Trophoblast cell (in vitro differentiated cells and primary cell): Measurements from ENCODE around the gene NEGR1.

Source experiments
- DNase-seq, 2 donors: peaks; one replicate each; pipeline ENCODE4 v3.0.0-alpha.2; 2016
- H2AFZ ChIP-seq: 2 replicates; pipeline ENCODE4 v1.6.1; 2013; ENCODE audit warnings: low read length, moderate library complexity, mild to moderate bottlenecking; ENCODE audit not compliant: insufficient read depth, poor library complexity
- H2AK5ac ChIP-seq: 2 replicates; pipeline ENCODE4 v1.6.1; 2013; ENCODE audit warnings: mild to moderate bottlenecking, low read length
- H2BK120ac ChIP-seq: 2 replicates; pipeline ENCODE4 v1.6.1; 2013; ENCODE audit warnings: low read length, mild to moderate bottlenecking, moderate library complexity; ENCODE audit not compliant: insufficient read depth, poor library complexity
- H2BK12ac ChIP-seq: 2 replicates; pipeline ENCODE4 v1.6.1; 2013; ENCODE audit warnings: mild to moderate bottlenecking, low read length, moderate library complexity
- H2BK5ac ChIP-seq: 2 replicates; pipeline ENCODE4 v1.6.1; 2013; ENCODE audit warnings: low read length, low read depth, moderate library complexity, mild to moderate bottlenecking; ENCODE audit not compliant: poor library complexity
- H3K14ac ChIP-seq: 2 replicates; pipeline ENCODE4 v1.6.1; 2013; ENCODE audit warnings: mild to moderate bottlenecking, low read length
- H3K18ac ChIP-seq: 2 replicates; pipeline ENCODE4 v1.6.1; 2013; ENCODE audit warnings: mild to moderate bottlenecking, low read length
- H3K23ac ChIP-seq: 2 replicates; pipeline ENCODE4 v1.6.1; 2013; ENCODE audit warnings: low read length
- H3K27ac ChIP-seq: 2 replicates; pipeline ENCODE4 v1.5.1; 2013; ENCODE audit warnings: low read depth, mild to moderate bottlenecking, inconsistent platforms, low read length, moderate library complexity
- H3K27me3 ChIP-seq: 2 replicates; pipeline ENCODE4 v1.6.1; 2013; ENCODE audit warnings: inconsistent platforms, mild to moderate bottlenecking, low read length, moderate library complexity; ENCODE audit not compliant: insufficient read depth
- H3K36me3 ChIP-seq, 2 experiments: 1 replicate in 1 of 2; 2 replicates in 1 of 2; pipeline ENCODE4 v1.6.1; 2013; ENCODE audit warnings: low read length in 2 of 2, mild to moderate bottlenecking in 2 of 2, moderate library complexity in 1 of 2; ENCODE audit not compliant: insufficient read depth in 2 of 2, control insufficient read depth in 1 of 2
- H3K4ac ChIP-seq: 2 replicates; pipeline ENCODE4 v1.6.1; 2013; ENCODE audit warnings: low read depth, mild to moderate bottlenecking, low read length, moderate library complexity
- H3K4me1 ChIP-seq, 2 experiments: 1 replicate in 1 of 2; 2 replicates in 1 of 2; pipeline ENCODE4 v1.6.1; 2013; ENCODE audit warnings: low read length in 2 of 2, mild to moderate bottlenecking in 2 of 2, moderate library complexity in 1 of 2; ENCODE audit not compliant: insufficient read depth in 2 of 2, control insufficient read depth in 1 of 2
- H3K4me2 ChIP-seq: 2 replicates; pipeline ENCODE4 v1.6.1; 2013; ENCODE audit warnings: inconsistent platforms, mild to moderate bottlenecking, low read length, moderate library complexity
- H3K4me3 ChIP-seq: 2 replicates; pipeline ENCODE4 v1.5.1; 2013; ENCODE audit warnings: mild to moderate bottlenecking, low read depth, low read length, inconsistent platforms
- H3K79me1 ChIP-seq: one replicate; pipeline ENCODE4 v1.6.1; 2013; ENCODE audit warnings: low read length
- H3K79me2 ChIP-seq: 2 replicates; pipeline ENCODE4 v1.6.1; 2013; ENCODE audit warnings: low read length, mild to moderate bottlenecking; ENCODE audit not compliant: control insufficient read depth, insufficient read depth, poor library complexity
- H3K9ac ChIP-seq: 2 replicates; pipeline ENCODE4 v1.6.1; 2013; ENCODE audit warnings: mild to moderate bottlenecking, low read length
- H3K9me3 ChIP-seq: 2 replicates; pipeline ENCODE4 v1.6.1; 2013; ENCODE audit warnings: low read depth, mild to moderate bottlenecking, control low read depth, inconsistent platforms, low read length; ENCODE audit not compliant: insufficient read depth
- H4K12ac ChIP-seq: 2 replicates; pipeline ENCODE4 v1.6.1; 2013; ENCODE audit warnings: low read depth, mild to moderate bottlenecking, low read length, moderate library complexity
- H4K8ac ChIP-seq: 2 replicates; pipeline ENCODE4 v1.6.1; 2013; ENCODE audit warnings: low read depth, mild to moderate bottlenecking, low read length, moderate library complexity
- H4K91ac ChIP-seq: one replicate; pipeline ENCODE4 v1.6.1; 2013; ENCODE audit warnings: low read depth, mild to moderate bottlenecking, low read length, moderate library complexity
- WGBS: extraction: QIAGEN DNeasy Blood & Tissue Kit; methylation state at CpG from one replicate; pipeline ENCODE4 v1.1.7; 2013; ENCODE audit warnings: missing lambda C conversion rate; ENCODE audit not compliant: insufficient read length, insufficient coverage; ENCODE audit errors: extremely low coverage; 5-methylcytosine and 5-hydroxymethylcytosine counted together

NEGR1 gene

DNA sequence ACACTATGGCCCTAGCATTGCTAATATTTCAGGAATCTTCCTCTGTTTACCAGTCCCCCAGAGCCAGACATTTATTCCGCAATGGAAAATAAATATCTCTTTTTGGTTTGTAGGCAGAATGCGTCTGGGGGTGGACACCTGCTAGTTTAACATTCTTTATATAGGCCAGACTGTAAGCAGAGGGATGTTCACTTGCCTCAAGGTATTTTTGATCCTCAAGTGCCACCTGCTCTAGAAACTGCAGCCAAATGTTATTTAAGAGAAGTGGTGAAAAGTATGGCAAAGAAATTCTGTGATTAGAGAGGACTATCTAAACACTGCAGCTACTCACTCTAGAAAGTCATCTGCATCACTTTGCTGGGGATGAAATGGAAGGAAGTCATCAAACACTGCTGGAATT is 164.7 kb downstream of the NEGR1 start:
- Histone ChIP-seq H2BK12ac (no peak overlapping the region), H3K36me3 (no peaks in the 10 kb centered on the region), H4K8ac (no peak overlapping the region), H3K27me3 (no peaks in the 10 kb centered on the region), H3K4me1 (no peaks in the 10 kb centered on the region), H3K4me2 (no peak overlapping the region), H3K4me3 (no peak overlapping the region), H3K9me3 (no peaks in the 10 kb centered on the region), H3K4ac (no peak overlapping the region), H3K79me1 (no peaks in the 10 kb centered on the region), H3K27ac (no peak overlapping the region), H4K12ac (no peak overlapping the region), H2AFZ (no peak overlapping the region), H2BK5ac (no peak overlapping the region), H3K9ac (no peak overlapping the region), H3K18ac (no peak overlapping the region), H3K14ac (no peak overlapping the region), H2AK5ac (no peak overlapping the region), H3K23ac (no peak overlapping the region), H4K91ac (no peak overlapping the region), H3K79me2 (no peaks in the 10 kb centered on the region), H2BK120ac (no peak overlapping the region)
- WGBS = no CpG with 5 or more reads among the region's 2 CpGs
- DNase-seq = no peak

DNA sequence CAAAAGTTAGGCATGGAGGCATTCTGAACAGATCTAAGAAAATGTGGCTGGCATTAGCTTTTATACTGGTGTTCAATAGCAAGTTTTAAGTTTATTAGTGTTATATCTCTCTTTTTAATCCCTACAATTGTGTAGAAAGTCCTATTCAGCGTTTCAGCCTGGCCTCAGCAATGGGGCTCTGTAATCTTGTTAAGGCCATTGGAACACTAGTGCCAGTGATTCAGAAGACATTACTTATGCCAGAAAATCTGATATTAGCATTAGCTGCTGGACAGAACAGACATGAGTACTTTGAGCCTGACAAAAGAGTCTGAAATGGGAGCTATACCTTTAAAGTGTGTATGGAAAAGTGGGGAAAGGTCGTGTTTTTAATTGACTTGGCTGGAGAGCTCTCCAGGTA is 167.0 kb downstream of the NEGR1 start:
- H3K4me2 ChIP-seq = no peak overlapping the region
- H2BK120ac ChIP-seq = no peak overlapping the region
- no peaks in the 10 kb centered on the region for H3K4me1 ChIP-seq
- no peak overlapping the region for H3K9ac ChIP-seq
- H3K79me1 ChIP-seq = no peaks in the 10 kb centered on the region
- no peak overlapping the region for H4K8ac ChIP-seq
- no peak overlapping the region for H3K4me3 ChIP-seq
- H3K4ac ChIP-seq = no peak overlapping the region
- no peak overlapping the region for H4K91ac ChIP-seq
- H3K27me3 ChIP-seq = no peaks in the 10 kb centered on the region
- no peak overlapping the region for H3K14ac ChIP-seq
- H3K36me3 ChIP-seq = no peaks in the 10 kb centered on the region
- no CpG with 5 or more reads among the region's 2 CpGs for WGBS
- H3K79me2 ChIP-seq = no peaks in the 10 kb centered on the region
- no peak overlapping the region for H2AFZ ChIP-seq
- no peak overlapping the region for H3K23ac ChIP-seq
- no peak overlapping the region for H2AK5ac ChIP-seq
- H3K9me3 ChIP-seq = no peaks in the 10 kb centered on the region
- no peak overlapping the region for H3K18ac ChIP-seq
- no peak for DNase-seq
- no peak overlapping the region for H2BK12ac ChIP-seq
- H4K12ac ChIP-seq = no peak overlapping the region
- H2BK5ac ChIP-seq = no peak overlapping the region
- H3K27ac ChIP-seq = no peak overlapping the region

- no peak overlapping the region for H3K4me2 ChIP-seq
- no peaks in the 10 kb centered on the region for H3K27me3 ChIP-seq
- no CpG with 5 or more reads among the region's 4 CpGs for WGBS
- H4K8ac ChIP-seq = no peak overlapping the region
- H3K14ac ChIP-seq = no peak overlapping the region
- DNase-seq = no peak
- H3K36me3 ChIP-seq = no peaks in the 10 kb centered on the region
- no peak overlapping the region for H2AFZ ChIP-seq
- H3K18ac ChIP-seq = no peak overlapping the region
- H4K91ac ChIP-seq = no peak overlapping the region
- no peak overlapping the region for H2BK120ac ChIP-seq
- H4K12ac ChIP-seq = no peak overlapping the region
- H3K27ac ChIP-seq = no peak overlapping the region
- no peak overlapping the region for H2AK5ac ChIP-seq
- H3K79me2 ChIP-seq = no peaks in the 10 kb centered on the region
- H3K79me1 ChIP-seq = no peaks in the 10 kb centered on the region
- H2BK5ac ChIP-seq = no peak overlapping the region
- no peak overlapping the region for H3K4me3 ChIP-seq
- H3K9ac ChIP-seq = no peak overlapping the region
- no peak overlapping the region for H3K23ac ChIP-seq
- H3K4me1 ChIP-seq = no peaks in the 10 kb centered on the region
- H3K9me3 ChIP-seq = no peaks in the 10 kb centered on the region
- no peak overlapping the region for H3K4ac ChIP-seq
- no peak overlapping the region for H2BK12ac ChIP-seq
Measured at GRCh38 chr1:72111662-72112061, 170.7 kb downstream of the NEGR1 start.

GRCh38 chr1:72109916-72110315 is 172.4 kb downstream of the NEGR1 start:
- no peak overlapping the region for H3K4ac ChIP-seq
- no peaks in the 10 kb centered on the region for H3K79me2 ChIP-seq
- no peak overlapping the region for H3K4me3 ChIP-seq
- H3K27ac ChIP-seq = no peak overlapping the region
- no peak overlapping the region for H3K14ac ChIP-seq
- H3K18ac ChIP-seq = no peak overlapping the region
- no peak overlapping the region for H3K4me2 ChIP-seq
- no peak overlapping the region for H2AK5ac ChIP-seq
- no peaks in the 10 kb centered on the region for H3K79me1 ChIP-seq
- H4K12ac ChIP-seq = no peak overlapping the region
- no peak overlapping the region for H3K23ac ChIP-seq
- no peaks in the 10 kb centered on the region for H3K36me3 ChIP-seq
- no CpG with 5 or more reads among the region's 2 CpGs for WGBS
- H2AFZ ChIP-seq = no peak overlapping the region
- H2BK12ac ChIP-seq = no peak overlapping the region
- H4K8ac ChIP-seq = no peak overlapping the region
- no peak overlapping the region for H2BK120ac ChIP-seq
- no peak overlapping the region for H2BK5ac ChIP-seq
- DNase-seq = no peak
- H4K91ac ChIP-seq = no peak overlapping the region
- H3K9me3 ChIP-seq = no peaks in the 10 kb centered on the region
- H3K27me3 ChIP-seq = no peaks in the 10 kb centered on the region
- no peaks in the 10 kb centered on the region for H3K4me1 ChIP-seq
- H3K9ac ChIP-seq = no peak overlapping the region
